Liver (tissue), 9 donors: Measurements from ENCODE around the gene LCE3C. TPM values are rescaled to one million over a fixed set of nuclear protein-coding genes. Genes with fewer than 3 reads are reported as not detected.

Experiments
- DNase-seq: peaks from one replicate; pipeline ENCODE4 v3.0.0-alpha.2; 2017; ENCODE audit warnings: low spot score
- H3K27ac ChIP-seq, 2 donors: one replicate each; pipeline ENCODE4 v1.7.0; 2013; ENCODE audit warnings: inconsistent platforms in 2 of 2, low read length in 2 of 2, control low read depth in 1 of 2, low read depth in 1 of 2, mild to moderate bottlenecking in 1 of 2
- H3K27me3 ChIP-seq, 4 donors: one replicate each; pipeline versions ENCODE4 v1.6.1 to v1.7.0; 2013; ENCODE audit warnings: low read length in 3 of 4, inconsistent platforms in 1 of 4, mild to moderate bottlenecking in 1 of 4, moderate library complexity in 1 of 4; ENCODE audit not compliant: control insufficient read depth in 4 of 4, insufficient read depth in 4 of 4
- H3K36me3 ChIP-seq, 4 donors: one replicate each; pipeline versions ENCODE4 v1.6.1 to v1.7.0; 2013; ENCODE audit warnings: low read length in 3 of 4, mild to moderate bottlenecking in 3 of 4, low read depth in 1 of 4, moderate library complexity in 1 of 4; ENCODE audit not compliant: control insufficient read depth in 4 of 4, insufficient read depth in 3 of 4
- H3K4me1 ChIP-seq, 4 donors: one replicate each; pipeline versions ENCODE4 v1.6.1 to v1.7.0; 2013; ENCODE audit warnings: low read length in 3 of 4, mild to moderate bottlenecking in 3 of 4, moderate library complexity in 1 of 4; ENCODE audit not compliant: control insufficient read depth in 4 of 4, insufficient read depth in 4 of 4
- H3K4me3 ChIP-seq, 3 donors: one replicate each; pipeline versions ENCODE4 v1.6.1 to v1.7.0; 2013; ENCODE audit warnings: low read length in 3 of 3, control low read depth in 1 of 3, low read depth in 1 of 3, mild to moderate bottlenecking in 1 of 3
- H3K9ac ChIP-seq, 2 donors: one replicate each; pipeline ENCODE4 v1.7.0; 2013; ENCODE audit warnings: low read length in 2 of 2, mild to moderate bottlenecking in 2 of 2, moderate library complexity in 2 of 2, control low read depth in 1 of 2, low read depth in 1 of 2
- H3K9me3 ChIP-seq, 4 donors: one replicate each; pipeline versions ENCODE4 v1.6.1 to v1.7.0; 2013; ENCODE audit warnings: low read length in 3 of 4; ENCODE audit not compliant: control insufficient read depth in 4 of 4
- ATF3 ChIP-seq: IDR thresholded peaks from 2 replicates; pipeline ENCODE4 v1.6.1; 2016; ENCODE audit warnings: antibody characterized with exemption
- CTCF ChIP-seq: fragments of 150-350 bp; IDR thresholded peaks from 2 replicates; pipeline ENCODE4 v1.5.1; 2017; ENCODE audit warnings: improper control_type of control experiment, low read depth, low read length; ENCODE audit not compliant: missing input control
- EGR1 ChIP-seq, 2 donors: IDR thresholded peaks; 2 replicates each; pipeline ENCODE4 v1.6.1; 2016 to 2018; ENCODE audit warnings: antibody characterized with exemption in 2 of 2, low read depth in 2 of 2
- FOXA1 ChIP-seq: IDR thresholded peaks from 2 replicates; pipeline ENCODE4 v1.6.1; 2016; ENCODE audit warnings: antibody characterized with exemption
- FOXA2 ChIP-seq: IDR thresholded peaks from 2 replicates; pipeline ENCODE4 v1.6.1; 2016; ENCODE audit warnings: antibody characterized with exemption
- GABPA ChIP-seq, 2 donors: IDR thresholded peaks in 1 of 2; conservative IDR thresholded peaks in 1 of 2; 2 replicates each; pipeline ENCODE4 v1.6.1; 2016; ENCODE audit warnings: antibody characterized with exemption in 2 of 2, mild to moderate bottlenecking in 1 of 2, moderate library complexity in 1 of 2
- HNF4A ChIP-seq, 2 donors: conservative IDR thresholded peaks; 2 replicates each; pipeline ENCODE4 v1.6.1; 2016; ENCODE audit warnings: antibody characterized with exemption in 2 of 2, mild to moderate bottlenecking in 2 of 2
- HNF4G ChIP-seq: IDR thresholded peaks from 2 replicates; pipeline ENCODE4 v1.6.1; 2016; ENCODE audit warnings: antibody characterized with exemption
- JUND ChIP-seq, 2 donors: IDR thresholded peaks; 2 replicates each; pipeline ENCODE4 v1.6.1; 2016; ENCODE audit warnings: antibody characterized with exemption in 2 of 2
- MAX ChIP-seq: IDR thresholded peaks from 2 replicates; pipeline ENCODE4 v1.6.1; 2016; ENCODE audit warnings: antibody characterized with exemption
- NR2F2 ChIP-seq: IDR thresholded peaks from 2 replicates; pipeline ENCODE4 v1.6.1; 2016; ENCODE audit warnings: antibody characterized with exemption
- RAD21 ChIP-seq, 2 donors: IDR thresholded peaks; 2 replicates each; pipeline ENCODE4 v1.6.1; 2016; ENCODE audit warnings: antibody characterized with exemption in 2 of 2, mild to moderate bottlenecking in 2 of 2
- REST ChIP-seq: IDR thresholded peaks from 2 replicates; pipeline ENCODE4 v1.6.1; 2016; ENCODE audit warnings: antibody characterized with exemption, mild to moderate bottlenecking
- RXRA ChIP-seq, 2 donors: IDR thresholded peaks; 2 replicates each; pipeline ENCODE4 v1.6.1; 2017 to 2018; ENCODE audit warnings: antibody characterized with exemption in 2 of 2, mild to moderate bottlenecking in 1 of 2
- SP1 ChIP-seq: IDR thresholded peaks from 2 replicates; pipeline ENCODE4 v1.6.1; 2018; ENCODE audit warnings: antibody characterized with exemption, mild to moderate bottlenecking
- TAF1 ChIP-seq: conservative IDR thresholded peaks from 2 replicates; pipeline ENCODE4 v1.6.1; 2016; ENCODE audit warnings: antibody characterized with exemption, mild to moderate bottlenecking
- YY1 ChIP-seq: IDR thresholded peaks from 2 replicates; pipeline ENCODE4 v1.6.1; 2016; ENCODE audit warnings: antibody characterized with exemption, mild to moderate bottlenecking
- ZBTB33 ChIP-seq: IDR thresholded peaks from 2 replicates; pipeline ENCODE4 v1.6.1; 2016; ENCODE audit warnings: antibody characterized with exemption
- WGBS: extraction: QIAGEN DNeasy Blood & Tissue Kit; methylation state at CpG from one replicate; pipeline ENCODE4 v1.1.7; 2013; 5-methylcytosine and 5-hydroxymethylcytosine counted together
- polyA plus RNA-seq, 2 donors: library from polyadenylated mRNA; stranded (reverse) in 1 of 2; unstranded in 1 of 2; fragments of 200-250 nt in 1 of 2; fragments of >200 nt in 1 of 2; fragmentation: Nextera tagmentation in 1 of 2; extraction: Ambion mirVana in 1 of 2; gene quantifications; one replicate each; pipeline versions ENCODE4 v1.2.1 to v1.2.3, GENCODE V29; 2013 to 2015
- total RNA-seq, 2 donors: library from RNA; depleted of rRNA; stranded (reverse); fragments of >200 nt; gene quantifications; one replicate each; pipeline ENCODE4 v1.2.3, GENCODE V29; 2014
- donor health status: healthy.
- donor health status: healthy.
- donor health status: healthy.
- donor health status: healthy.
- donor health status: healthy.

The LCE3C gene
- total and polyA plus RNA-seq, 4 donors, result not detected

GRCh38 chr1:152585586-152585985, 14.4 kb upstream of the LCE3C start:
- 59% methylated on average over 1 of the region's 1 CpG for WGBS
- TF ChIP-seq EGR1 (IDR thresholded peaks at IDR 0.05; ENCODE audit: low read depth in 2 of 2) (no peak), ATF3 (no peak), YY1 (no peak), HNF4G (no peak), REST (no peak), CTCF (no peak), GABPA (IDR thresholded peaks at IDR 0.05 in 1 of 2, conservative IDR thresholded peaks at IDR 0.05 in 1 of 2) (no peak), JUND (IDR thresholded peaks at IDR 0.05) (no peak), TAF1 (no peak), RAD21 (IDR thresholded peaks at IDR 0.05) (no peak), HNF4A (conservative IDR thresholded peaks at IDR 0.05) (no peak), FOXA2 (no peak), ZBTB33 (no peak), RXRA (IDR thresholded peaks at IDR 0.05) (no peak), FOXA1 (no peak), SP1 (no peak), MAX (no peak), NR2F2 (no peak)
- Histone ChIP-seq H3K36me3 (no peaks in the 10 kb centered on the region), H3K9me3 (no peaks in the 10 kb centered on the region), H3K27me3 (peaks cover 0 to under 1% (median 0%) of the 10 kb centered on the region in 4 donors), H3K4me3 (no peak overlapping the region), H3K27ac (no peak overlapping the region), H3K9ac (no peak overlapping the region), H3K4me1 (no peaks in the 10 kb centered on the region)
- no peak for DNase-seq

- 40% methylated on average over 2 of the region's 2 CpGs for WGBS
- DNase-seq, result no peak
- H3K9ac ChIP-seq, result no peak overlapping the region
- peak overlapping the region in 1 of 2 donors; percentile 37 for H3K27ac ChIP-seq
- peaks cover 0 to 3% (median 0%) of the 10 kb centered on the region in 4 donors for H3K9me3 ChIP-seq
- peak; percentile 24 for TF ChIP-seq YY1
- TF ChIP-seq MAX, result peak; percentile 30
- TF ChIP-seq HNF4A (conservative IDR thresholded peaks at IDR 0.05), result peak; percentile 46 to 73
- TF ChIP-seq RAD21 (IDR thresholded peaks at IDR 0.05), result no peak
- peak; percentile 30 to 76 for TF ChIP-seq RXRA (IDR thresholded peaks at IDR 0.05)
- no peak for TF ChIP-seq CTCF
- H3K4me3 ChIP-seq, result no peak overlapping the region
- H3K4me1 ChIP-seq, result peaks cover 2 to 7% (median 6%) of the 10 kb centered on the region in 4 donors
- H3K27me3 ChIP-seq, result no peaks in the 10 kb centered on the region
- no peaks in the 10 kb centered on the region for H3K36me3 ChIP-seq
These were observed 3.0 kb upstream of the LCE3C start for GRCh38 chr1:152596986-152597385.
